Measurements from ENCODE around the gene HS6ST2.

The HS6ST2 gene

GRCh38 chrX:132791714-132792113, 166.7 kb downstream of the HS6ST2 start:
- TF ChIP-seq EZH2phosphoT487 (IDR thresholded peaks at IDR 0.05; ENCODE audit: low read length) (no peak), CTCF (IDR thresholded peaks at IDR 0.05; ENCODE audit: low read length) (no peak), EZH2 (optimal IDR thresholded peaks at IDR 0.05; ENCODE audit: low read depth, low read length) (no peak)
- Histone ChIP-seq H3K79me2 (ENCODE audit: low read length) (no peaks in the 10 kb centered on the region), H3K9me2 (replicated peaks; ENCODE audit: insufficient read depth, low read length) (no peaks in the 10 kb centered on the region), H3K27ac (ENCODE audit: low read length) (no peak overlapping the region), H3K9ac (ENCODE audit: low read length) (no peak overlapping the region), H3K27me3 (replicated peaks; ENCODE audit: insufficient read depth, low read length) (no peaks in the 10 kb centered on the region), H4K20me1 (ENCODE audit: insufficient read depth, low read length) (no peaks in the 10 kb centered on the region), H3K9me3 (replicated peaks; ENCODE audit: insufficient read depth, low read length) (no peaks in the 10 kb centered on the region), H3K4me3 (ENCODE audit: low read length) (no peak overlapping the region), H2AFZ (ENCODE audit: low read length) (no peak overlapping the region), H3K4me1 (ENCODE audit: low read length) (no peaks in the 10 kb centered on the region), H3F3A (ENCODE audit: insufficient read depth, low read length) (no peaks in the 10 kb centered on the region), H3K36me3 (replicated peaks; ENCODE audit: insufficient read depth, low read length) (no peaks in the 10 kb centered on the region), H3K4me2 (ENCODE audit: low read depth, low read length) (no peak overlapping the region)
- no peak for DNase-seq

GRCh38 chrX:132790329-132790728, 168.1 kb downstream of the HS6ST2 start:
- Histone ChIP-seq H3K9ac (ENCODE audit: low read length) (no peak overlapping the region), H3K4me1 (ENCODE audit: low read length) (no peaks in the 10 kb centered on the region), H3K36me3 (replicated peaks; ENCODE audit: insufficient read depth, low read length) (no peaks in the 10 kb centered on the region), H3K9me3 (replicated peaks; ENCODE audit: insufficient read depth, low read length) (no peaks in the 10 kb centered on the region), H4K20me1 (ENCODE audit: insufficient read depth, low read length) (no peaks in the 10 kb centered on the region), H3K4me3 (ENCODE audit: low read length) (no peak overlapping the region), H3K27me3 (replicated peaks; ENCODE audit: insufficient read depth, low read length) (no peaks in the 10 kb centered on the region), H3F3A (ENCODE audit: insufficient read depth, low read length) (no peaks in the 10 kb centered on the region), H2AFZ (ENCODE audit: low read length) (no peak overlapping the region), H3K79me2 (ENCODE audit: low read length) (no peaks in the 10 kb centered on the region), H3K27ac (ENCODE audit: low read length) (no peak overlapping the region), H3K9me2 (replicated peaks; ENCODE audit: insufficient read depth, low read length) (no peaks in the 10 kb centered on the region), H3K4me2 (ENCODE audit: low read depth, low read length) (no peak overlapping the region)
- no peak for TF ChIP-seq EZH2phosphoT487 (IDR thresholded peaks at IDR 0.05; ENCODE audit: low read length)
- TF ChIP-seq EZH2 (optimal IDR thresholded peaks at IDR 0.05; ENCODE audit: low read depth, low read length), result no peak
- no peak for TF ChIP-seq CTCF (IDR thresholded peaks at IDR 0.05; ENCODE audit: low read length)
- no peak for DNase-seq

- no peak overlapping the region for H3K9ac ChIP-seq (ENCODE audit: low read length)
- H3K79me2 ChIP-seq (ENCODE audit: low read length), result no peaks in the 10 kb centered on the region
- H2AFZ ChIP-seq (ENCODE audit: low read length), result no peak overlapping the region
- no peaks in the 10 kb centered on the region for H3K4me1 ChIP-seq (ENCODE audit: low read length)
- no peaks in the 10 kb centered on the region for H3K9me3 ChIP-seq (replicated peaks; ENCODE audit: insufficient read depth, low read length)
- no peak overlapping the region for H3K27ac ChIP-seq (ENCODE audit: low read length)
- TF ChIP-seq CTCF (IDR thresholded peaks at IDR 0.05; ENCODE audit: low read length) (no peak), EZH2 (optimal IDR thresholded peaks at IDR 0.05; ENCODE audit: low read depth, low read length) (no peak), EZH2phosphoT487 (IDR thresholded peaks at IDR 0.05; ENCODE audit: low read length) (no peak)
- H3K36me3 ChIP-seq (replicated peaks; ENCODE audit: insufficient read depth, low read length), result no peaks in the 10 kb centered on the region
- no peaks in the 10 kb centered on the region for H3K9me2 ChIP-seq (replicated peaks; ENCODE audit: insufficient read depth, low read length)
- no peak overlapping the region for H3K4me3 ChIP-seq (ENCODE audit: low read length)
- H4K20me1 ChIP-seq (ENCODE audit: insufficient read depth, low read length), result no peaks in the 10 kb centered on the region
- no peak for DNase-seq
- no peaks in the 10 kb centered on the region for H3F3A ChIP-seq (ENCODE audit: insufficient read depth, low read length)
- no peaks in the 10 kb centered on the region for H3K27me3 ChIP-seq (replicated peaks; ENCODE audit: insufficient read depth, low read length)
- H3K4me2 ChIP-seq (ENCODE audit: low read depth, low read length), result no peak overlapping the region
Measured at GRCh38 chrX:132786217-132786616, 172.2 kb downstream of the HS6ST2 start.

Data from MM.1S (cell line).